Right ventricle myocardium superior (tissue), 1 donor: Measurements from ENCODE around the gene SH3PXD2A. TPM values are rescaled to one million over a fixed set of nuclear protein-coding genes. Genes with fewer than 3 reads are reported as not detected.
"Not testable (repeated sequence)": the region's sequence is repeated elsewhere in the genome, so short reads cannot be mapped to it uniquely, and the experiment has no call there.

Experiments used
- ATAC-seq: fragments of 200-7000 bp; cut with Tn5 transposase; one replicate; pipeline ENCODE4 v1.9.1; 2020; ENCODE audit warnings: mild to moderate bottlenecking; ENCODE audit not compliant: poor library complexity
- DNase-seq: peaks from one replicate; pipeline ENCODE4 v3.0.0-alpha.2; 2020
- intact Hi-C: fragments of 100-400 bp; cut with DNase I; formaldehyde crosslinking; loops from one replicate; pipeline ENCODE4 v1.11.2; 2022
- total RNA-seq: library from RNA; stranded (reverse); fragmentation: NEBNext Ultra II Directional; extraction: Animal tissue kit (Norgen Biotek cat#: 25700); gene quantifications from one replicate; pipeline ENCODE4 v1.2.1, GENCODE V29; 2021
- donor health status: DM: no; HTN: yes; CAD: no; lungs with severe emphysema.

SH3PXD2A gene
- total RNA-seq, 1 donor from 2014 or later, result 27.0 TPM

DNA sequence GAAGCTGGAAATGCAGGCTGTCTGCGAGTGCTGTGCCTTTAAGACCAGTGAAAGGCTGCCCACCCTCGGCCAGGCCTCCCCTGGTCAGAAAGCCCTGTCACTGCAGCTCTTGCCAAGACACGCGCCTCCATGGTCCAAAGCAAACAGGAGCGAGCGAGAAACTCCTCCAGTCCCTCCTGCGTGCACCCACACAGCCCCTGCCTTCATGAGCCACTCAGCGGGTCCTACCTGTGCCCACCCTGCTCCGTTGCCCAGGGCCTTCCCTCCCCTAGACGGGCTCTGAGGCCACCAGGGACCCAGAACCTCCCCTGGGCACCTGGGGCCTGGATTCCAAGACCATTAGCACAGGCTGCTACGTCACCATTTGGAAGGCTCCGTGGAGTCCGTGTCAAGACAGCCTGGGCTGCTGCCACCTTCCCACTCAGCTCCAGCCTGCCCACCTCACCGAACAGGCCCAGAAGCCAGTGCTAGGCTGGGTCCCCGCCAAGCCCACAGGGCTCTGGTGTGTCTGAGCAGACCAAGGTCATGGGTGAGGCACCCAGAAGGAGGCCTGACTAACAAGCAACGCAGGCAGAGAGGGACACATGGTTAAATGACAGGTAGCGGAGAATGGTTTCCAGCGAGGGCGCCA, 217.3 kb downstream of the SH3PXD2A start:
- intact Hi-C loops, result no loop called here
- ATAC-seq (peak; percentile 75), DNase-seq (peak; percentile 91)

DNA sequence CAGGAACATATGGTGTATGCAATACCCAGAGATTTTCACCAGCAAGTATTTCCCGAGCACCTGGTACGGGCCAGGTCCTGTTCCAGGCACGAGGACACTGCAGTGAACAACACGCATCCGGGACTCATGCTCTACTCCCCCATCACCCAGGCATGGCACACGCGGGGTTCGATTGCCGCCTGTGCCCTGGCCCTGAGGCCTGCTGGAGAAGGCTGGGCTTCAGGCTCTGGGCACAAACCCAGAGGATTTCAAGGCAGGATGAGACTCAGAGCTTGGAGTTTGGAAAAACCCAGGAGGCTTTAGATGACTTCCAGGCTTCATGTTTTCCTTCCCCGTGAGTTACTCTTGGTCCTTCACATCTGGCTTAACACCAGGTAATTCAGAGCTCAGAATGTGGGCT, 218.4 kb downstream of the SH3PXD2A start:
- intact Hi-C loops, result no loop called here
- DNase-seq (no peak), ATAC-seq (no peak)

DNA sequence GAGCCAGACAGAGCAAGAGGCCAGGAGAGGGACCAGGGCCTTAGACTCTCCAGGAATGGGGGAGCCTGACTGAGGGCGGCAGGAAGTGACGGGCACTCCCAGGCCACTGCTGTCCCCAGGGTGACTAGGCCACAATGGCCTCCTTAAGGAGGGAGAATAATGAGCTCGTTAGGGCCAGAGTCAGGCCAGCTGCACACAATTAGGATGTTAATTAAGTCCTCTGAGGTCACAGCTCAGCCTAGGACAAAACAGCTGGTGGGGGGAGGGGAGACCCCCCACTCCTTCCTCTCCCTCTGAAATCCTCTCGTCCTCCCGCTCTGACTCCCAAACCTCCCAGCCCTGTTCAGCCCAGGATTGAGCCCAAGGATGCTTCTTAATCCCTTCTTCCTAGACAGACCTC, 218.9 kb downstream of the SH3PXD2A start:
- ATAC-seq, result no peak
- intact Hi-C loops, result no loop called here
- no peak for DNase-seq

DNA sequence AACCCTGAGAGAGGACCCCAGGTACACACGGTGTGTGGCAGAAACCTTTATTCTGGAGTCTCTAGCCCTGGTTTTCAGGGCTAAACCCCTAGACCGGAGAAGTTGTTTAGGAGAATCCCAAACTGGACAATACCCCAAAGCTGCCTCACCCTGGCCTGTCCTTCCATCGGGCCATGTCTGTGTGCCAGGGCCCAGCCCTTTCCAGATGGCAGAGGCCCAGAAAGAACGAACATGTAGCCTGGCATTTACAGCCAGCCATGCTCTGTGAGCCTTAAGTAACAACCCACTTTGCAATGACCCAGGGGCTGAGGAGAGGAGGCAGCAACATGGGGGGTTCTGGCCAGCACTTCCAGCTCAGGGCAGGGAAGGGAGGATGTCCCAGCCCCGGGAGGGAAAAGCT, 219.8 kb downstream of the SH3PXD2A start:
- peak; percentile 45 for ATAC-seq
- no peak for DNase-seq
- intact Hi-C loops, result no loop called here

DNA sequence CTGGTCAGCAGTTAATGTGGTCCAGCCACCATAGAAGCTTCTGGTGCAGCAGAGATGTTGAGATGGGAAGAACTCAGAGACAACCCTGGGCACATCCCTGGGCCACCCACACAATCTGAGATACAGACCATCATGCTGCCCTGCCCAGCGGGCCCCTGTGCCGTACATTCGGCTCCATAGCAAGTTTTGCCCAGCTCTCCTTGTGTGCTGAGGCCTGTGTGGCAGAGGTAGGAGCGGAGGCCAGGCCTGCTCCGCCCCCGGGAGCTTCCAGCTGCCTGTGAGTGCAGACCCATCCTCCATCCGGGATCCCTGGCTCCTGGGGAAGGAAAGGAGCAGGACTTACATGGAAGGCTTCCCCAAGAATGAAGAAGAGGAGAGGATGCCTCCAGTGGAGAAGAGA, 221.5 kb downstream of the SH3PXD2A start:
- ATAC-seq (no peak), DNase-seq (peak; percentile 29)
- intact Hi-C loops, result no loop called here

DNA sequence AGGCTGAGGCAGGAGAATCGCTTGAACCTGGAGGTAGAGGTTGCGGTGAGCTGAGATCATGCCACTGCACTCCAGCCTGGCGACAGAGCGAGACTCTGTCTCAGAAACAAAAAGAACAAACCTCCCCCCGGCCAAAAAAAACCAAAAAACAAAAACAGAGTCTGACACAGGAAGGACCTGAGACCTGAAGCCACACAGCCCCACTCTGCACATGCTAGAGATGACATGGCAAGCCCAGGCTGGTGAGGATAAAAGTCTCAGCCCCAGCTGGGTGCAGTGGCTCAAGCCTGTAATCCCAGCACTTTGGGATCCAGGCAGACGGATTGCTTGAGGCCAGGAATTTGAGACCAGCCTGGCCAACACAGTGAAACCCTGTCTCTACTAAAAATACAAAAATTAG, 222.5 kb downstream of the SH3PXD2A start:
- intact Hi-C loops, ATAC-seq, DNase-seq: not testable (repeated sequence)

DNA sequence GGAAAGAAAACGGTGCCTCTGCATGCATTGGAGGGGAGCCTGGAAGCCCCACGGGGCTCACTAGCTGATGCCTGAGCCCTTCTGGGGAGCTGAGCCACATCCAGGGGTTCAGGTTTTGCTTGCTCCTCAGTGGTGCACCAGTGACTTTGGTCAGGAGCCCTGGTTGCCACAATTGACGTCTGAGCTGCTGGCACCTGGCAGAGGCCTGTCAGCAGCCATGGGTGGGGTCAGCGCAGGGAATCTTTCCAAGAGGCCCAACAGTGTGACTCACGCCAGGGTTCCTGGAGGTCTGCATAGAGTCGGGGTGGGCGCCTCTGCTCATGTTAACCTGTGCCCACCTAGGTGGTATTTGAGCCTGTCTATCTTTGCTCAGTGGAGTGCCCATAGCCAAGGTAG, 223.1 kb downstream of the SH3PXD2A start:
- no peak for DNase-seq
- ATAC-seq, result peak; percentile 7

DNA sequence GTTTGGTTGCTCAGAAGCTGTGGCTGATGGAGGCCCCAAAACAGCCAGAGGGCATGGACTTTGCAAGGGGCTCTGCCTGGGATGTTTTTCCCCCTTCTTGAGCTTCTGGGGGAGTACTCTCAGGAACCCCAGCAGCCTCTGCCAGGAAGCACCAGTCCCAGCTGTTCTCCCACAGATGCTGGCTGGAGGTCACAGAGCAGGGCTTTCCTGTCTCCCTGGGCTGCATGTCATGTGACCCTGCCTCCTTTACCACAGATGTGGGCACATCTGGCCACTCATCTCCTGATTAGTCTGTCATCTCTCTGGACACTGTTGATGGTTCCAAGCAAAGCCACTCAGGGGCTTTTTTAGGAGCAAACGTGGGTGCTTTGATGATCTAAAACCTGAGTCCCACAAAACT, 225.2 kb downstream of the SH3PXD2A start:
- intact Hi-C loops, result no loop called here
- DNase-seq, result no peak
- no peak for ATAC-seq

More for the DNA sequence above, 223.1 kb downstream of the SH3PXD2A start:
- intact Hi-C loops, result no loop called here

DNA sequence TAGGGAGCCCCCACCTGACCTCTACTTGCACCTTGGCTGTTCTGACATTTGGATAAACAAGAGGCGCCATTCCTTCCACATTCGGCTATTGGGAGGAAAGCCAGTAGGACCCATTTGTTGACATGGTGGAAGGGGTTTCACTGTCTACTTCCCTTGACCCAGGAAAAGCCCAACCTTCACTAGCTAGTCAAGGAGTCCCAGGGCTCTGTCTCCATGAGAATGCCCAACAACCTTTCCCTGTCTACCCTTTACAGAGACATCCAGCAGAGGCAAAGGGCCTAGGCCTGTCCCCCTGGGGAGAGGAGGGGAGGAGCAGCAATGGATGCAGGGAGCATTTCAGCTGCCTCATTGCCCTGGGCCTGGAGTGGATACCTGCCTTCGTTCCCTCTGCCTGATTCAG, 225.8 kb downstream of the SH3PXD2A start:
- DNase-seq (no peak), ATAC-seq (no peak)
- intact Hi-C loops, result no loop called here

DNA sequence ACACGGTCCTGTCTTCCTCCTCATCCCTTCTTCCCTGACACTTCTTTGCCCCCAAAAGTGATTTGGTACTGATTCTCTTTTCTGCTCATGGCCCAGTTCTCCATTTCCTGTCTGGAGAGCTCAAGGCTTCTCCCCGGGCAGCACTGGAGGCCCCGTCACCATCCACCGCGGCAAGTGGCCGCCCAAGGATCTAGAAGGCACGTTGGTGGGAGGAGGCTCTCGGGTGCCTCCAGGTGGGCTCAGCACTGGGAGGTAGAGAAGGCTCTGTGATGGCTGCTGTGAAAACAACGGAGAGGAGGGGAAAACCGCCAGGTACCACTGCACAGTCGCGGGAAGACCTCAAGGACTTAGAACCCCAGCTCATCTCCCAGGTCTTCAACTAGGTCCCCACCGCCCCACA, 227.5 kb downstream of the SH3PXD2A start:
- ATAC-seq (no peak), DNase-seq (no peak)
- intact Hi-C loops, result no loop called here

DNA sequence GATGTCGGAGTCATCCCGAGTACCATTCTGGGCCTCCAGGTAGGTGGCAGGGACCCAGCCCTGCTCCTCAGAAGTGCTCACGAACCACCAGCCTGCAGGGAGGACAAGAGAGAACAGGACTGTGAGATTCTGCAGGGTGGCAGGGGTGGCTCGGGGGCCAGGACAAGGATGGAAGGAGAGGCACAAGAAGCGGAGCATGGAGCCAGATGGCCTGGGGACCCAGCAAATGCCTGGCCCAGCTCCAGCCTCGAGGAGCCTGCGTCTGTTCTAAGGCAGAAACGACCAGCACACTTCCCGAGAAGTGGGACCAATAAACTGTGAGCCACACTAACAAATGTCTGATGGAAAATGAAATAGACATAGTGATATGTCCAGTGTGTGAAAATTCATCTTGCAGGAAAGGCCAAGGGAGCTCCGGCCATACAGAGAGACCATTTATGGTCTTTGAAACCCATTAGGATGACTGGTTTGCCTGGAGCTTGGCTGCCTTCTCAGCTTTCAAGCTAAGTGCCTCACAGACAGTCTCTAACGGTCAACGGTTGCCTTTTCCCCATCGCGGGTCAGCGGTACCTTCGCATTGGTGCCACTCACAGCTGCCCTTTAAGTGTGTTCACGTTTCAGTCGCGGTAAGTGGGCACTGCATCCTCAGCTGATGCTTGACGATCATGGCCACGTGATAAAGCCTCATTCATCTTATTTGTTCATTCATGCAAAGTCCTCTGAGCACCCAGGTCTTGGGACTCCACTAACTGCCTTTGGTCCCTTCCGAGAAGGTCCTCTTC, 228.1 kb downstream of the SH3PXD2A start:
- intact Hi-C loops, result no loop called here
- ATAC-seq (no peak), DNase-seq (no peak)

DNA sequence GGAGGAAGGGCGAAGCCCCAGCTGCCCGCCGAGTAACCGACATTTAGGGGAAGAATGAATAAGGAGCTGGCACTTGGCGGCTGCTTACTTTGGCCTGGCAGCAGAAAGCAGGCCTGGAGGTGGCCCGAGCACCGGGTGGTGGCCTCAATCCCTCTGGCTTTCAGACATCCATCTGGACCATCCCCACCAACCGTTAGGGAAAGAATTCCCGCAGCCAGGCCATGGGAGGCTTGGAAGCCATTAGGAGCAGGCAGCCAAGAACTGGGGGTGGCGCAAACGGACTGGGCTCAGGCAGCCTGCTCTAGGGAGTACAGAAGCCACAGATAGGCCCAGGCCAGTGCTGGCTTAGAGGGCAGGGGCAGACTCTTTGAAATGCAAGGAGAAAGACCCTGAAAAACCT, 229.2 kb downstream of the SH3PXD2A start:
- intact Hi-C loops, result no loop called here
- no peak for ATAC-seq
- no peak for DNase-seq

DNA sequence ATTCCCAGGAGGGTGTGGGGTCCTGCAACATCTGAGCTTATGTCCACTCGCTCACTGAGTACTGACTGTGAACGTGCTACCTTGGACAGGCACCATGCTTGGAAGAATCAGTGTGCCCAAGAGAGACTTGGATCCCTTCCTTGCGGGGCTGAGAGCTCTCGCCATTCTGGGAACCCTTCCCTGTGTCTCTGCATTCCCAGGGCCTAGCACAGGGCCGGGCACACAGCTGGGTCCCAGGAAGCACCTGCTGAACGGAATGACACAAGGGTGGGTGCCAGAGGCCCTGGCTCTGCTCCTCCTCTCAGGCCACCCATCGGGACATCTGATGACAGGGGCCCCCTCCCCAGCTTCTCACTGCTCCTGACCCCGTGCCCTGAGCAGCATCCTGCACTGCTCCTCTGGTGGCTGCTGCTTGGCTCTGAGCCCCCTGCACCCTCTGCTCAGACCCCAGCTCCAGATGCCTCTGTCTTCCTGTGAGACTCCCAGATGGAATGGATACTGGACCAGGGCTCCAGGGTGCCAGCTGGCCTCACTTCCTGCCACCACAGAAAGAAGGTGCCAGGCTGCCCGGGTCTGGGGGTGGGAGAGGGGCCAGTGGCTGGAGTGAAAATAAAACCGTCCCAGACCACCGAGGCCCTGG, 232.3 kb downstream of the SH3PXD2A start:
- ATAC-seq (no peak), DNase-seq (no peak)
- intact Hi-C loops, result no loop called here

DNA sequence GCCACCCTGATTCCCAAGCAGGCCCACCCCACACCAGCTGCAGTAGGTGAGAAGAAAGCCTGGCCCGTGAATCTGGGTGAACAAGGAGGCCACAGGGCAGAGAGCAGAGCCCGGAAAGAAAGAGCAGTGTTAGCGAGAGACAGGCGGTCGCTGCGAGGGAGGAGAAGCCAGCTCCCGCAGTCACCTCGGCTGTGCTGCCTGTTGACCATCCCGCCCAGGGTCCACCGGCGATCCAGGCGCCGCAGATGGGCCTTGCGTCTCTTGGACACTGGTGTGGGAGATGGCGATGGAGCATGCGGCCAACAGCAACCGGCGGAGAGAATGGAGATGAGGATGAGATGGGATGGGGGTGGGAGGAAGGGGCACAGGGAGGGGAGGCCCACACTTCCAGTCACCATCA, 233.1 kb downstream of the SH3PXD2A start:
- DNase-seq, result no peak
- intact Hi-C loops, result no loop called here
- ATAC-seq, result no peak

DNA sequence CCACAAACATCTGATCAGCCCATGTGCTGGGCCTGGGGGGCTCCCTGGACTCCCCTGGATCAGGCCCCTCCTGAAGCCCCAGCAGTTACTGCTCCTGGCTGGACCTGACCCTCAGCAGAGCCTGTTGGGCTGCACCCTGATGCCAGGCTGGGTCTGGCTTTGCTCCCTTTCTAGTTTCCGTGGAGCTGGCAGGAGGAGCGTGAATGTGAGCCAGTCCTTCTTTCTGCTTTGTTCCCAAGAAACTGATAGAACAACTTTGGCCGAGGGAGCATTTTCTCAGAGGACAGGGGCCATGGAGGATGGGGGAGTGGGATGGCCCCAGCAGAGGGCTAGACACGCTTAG, 233.6 kb downstream of the SH3PXD2A start:
- intact Hi-C loops, result no loop called here
- ATAC-seq (peak; percentile 9), DNase-seq (no peak)

DNA sequence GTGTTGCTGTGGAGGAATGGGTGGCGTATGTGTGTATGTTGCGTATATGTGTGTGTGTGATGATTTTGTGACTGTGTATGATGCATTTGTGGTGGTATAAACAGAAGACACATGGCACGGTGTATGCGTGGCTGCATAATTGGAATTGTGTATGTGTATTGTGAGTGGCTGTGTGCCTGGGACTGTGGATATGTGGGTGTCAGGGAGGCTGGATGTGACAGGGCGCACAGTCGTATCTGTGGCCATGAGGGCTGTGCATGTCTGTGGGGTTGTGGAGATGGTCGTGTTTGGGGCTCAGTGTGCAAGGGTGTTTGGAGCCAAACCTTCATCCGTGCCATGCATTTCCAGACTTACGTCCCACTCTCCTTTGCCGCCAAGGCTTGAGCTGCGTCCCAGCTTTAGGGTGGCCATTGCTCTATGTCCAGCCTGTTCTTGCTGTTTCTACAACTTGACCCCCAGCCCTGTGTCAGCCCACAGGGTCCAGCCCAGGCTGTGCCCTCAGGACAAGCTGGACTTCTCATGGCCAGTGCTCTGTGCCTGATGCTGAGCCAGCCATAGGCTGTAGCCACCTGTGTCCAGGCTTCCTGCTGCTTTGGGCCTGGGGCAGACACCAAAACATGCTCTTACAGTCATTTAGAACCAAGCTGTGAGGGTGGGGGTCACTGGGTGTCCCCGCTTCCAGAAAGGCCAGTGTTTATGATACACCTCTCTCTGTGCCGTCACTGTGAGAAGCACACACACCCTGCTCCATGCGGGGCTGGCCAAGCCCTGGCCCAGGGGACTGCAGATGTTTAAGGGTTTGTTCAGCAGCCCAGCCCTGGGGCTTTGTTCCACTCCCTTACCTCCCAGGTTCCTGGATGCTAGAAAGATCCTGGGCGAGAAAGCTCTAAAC, 234.2 kb downstream of the SH3PXD2A start:
- DNase-seq, result peak; percentile 27
- intact Hi-C loops, result no loop called here
- no peak for ATAC-seq

DNA sequence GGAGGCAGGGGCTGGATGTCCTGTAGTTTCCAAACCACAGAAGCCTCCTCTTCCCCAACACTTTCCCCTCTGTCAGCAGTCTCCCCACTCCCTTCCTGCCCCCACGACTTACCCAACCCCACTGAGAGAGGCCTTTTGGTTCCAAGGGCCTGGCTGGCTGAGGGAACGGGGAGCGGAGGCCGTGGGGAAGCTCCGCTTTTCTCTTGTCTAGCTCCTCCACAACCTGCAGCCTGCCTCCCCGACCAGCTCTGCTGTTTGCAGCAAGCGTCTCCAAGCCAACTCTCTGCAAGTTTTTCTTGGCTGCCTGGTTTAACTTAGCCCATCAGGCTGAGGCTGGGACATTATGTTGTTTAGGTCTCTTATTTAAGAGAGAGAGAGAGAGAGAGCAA, 235.0 kb downstream of the SH3PXD2A start:
- ATAC-seq, result no peak
- intact Hi-C loops, result no loop called here
- no peak for DNase-seq

DNA sequence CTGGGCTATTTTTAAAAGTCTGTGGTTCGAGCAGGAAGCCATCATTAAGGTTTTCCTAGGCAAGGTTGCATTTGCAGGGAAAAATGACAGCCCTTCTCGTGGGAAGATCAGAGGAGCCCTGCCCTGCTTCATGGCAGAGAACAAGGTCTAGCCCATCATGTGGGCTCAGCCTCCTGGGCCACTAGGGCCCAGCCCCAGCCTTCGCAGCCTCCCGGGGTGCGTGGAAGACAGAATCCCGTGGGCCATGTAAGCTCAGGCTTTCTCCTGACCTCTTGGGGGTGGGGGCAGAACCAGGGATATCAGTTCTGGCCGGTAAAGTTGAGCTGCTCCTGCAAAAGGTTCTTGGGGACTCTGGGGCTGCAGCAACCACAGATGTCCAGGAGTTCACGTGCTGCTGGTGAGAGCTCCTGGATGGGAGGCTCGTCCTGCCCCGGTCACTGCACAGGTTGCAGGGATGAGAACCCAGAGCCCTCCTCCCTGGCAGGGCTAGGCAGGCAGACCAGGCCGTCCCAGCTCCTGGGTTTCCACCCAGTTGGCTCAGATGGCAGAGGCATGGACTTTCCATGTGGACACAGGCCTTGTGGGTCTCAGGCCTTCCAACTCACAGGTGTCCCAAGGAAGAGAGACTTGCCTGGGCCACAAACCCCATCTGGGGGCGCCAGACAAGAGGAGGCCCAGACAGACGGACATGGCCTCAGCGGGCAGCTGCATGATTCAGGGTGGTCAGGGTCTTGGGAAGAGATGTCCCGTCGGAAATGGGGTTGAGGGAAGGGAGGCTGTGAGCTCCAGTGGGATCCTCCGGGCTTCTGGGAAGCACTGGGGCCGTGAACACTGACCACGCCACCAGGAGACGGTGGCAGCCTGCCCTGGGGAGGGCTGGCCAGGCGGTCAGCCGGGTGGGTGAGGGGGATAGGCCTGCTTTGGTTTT, 235.7 kb downstream of the SH3PXD2A start:
- intact Hi-C loops, result no loop called here
- DNase-seq, result no peak
- ATAC-seq, result no peak
